HG02763 (cell line): ENCODE results near the gene ACTR2.
"Not testable (repeated sequence)": the region's sequence is repeated elsewhere in the genome, so short reads cannot be mapped to it uniquely, and the experiment has no call there.

Experiments
- ATAC-seq: cut with Tn5 transposase; IDR thresholded peaks from one replicate; pipeline ENCODE4 v1.9.1; 2021; ENCODE audit warnings: mild to moderate bottlenecking, moderate library complexity; ENCODE audit not compliant: unreplicated experiment

ACTR2 gene

DNA sequence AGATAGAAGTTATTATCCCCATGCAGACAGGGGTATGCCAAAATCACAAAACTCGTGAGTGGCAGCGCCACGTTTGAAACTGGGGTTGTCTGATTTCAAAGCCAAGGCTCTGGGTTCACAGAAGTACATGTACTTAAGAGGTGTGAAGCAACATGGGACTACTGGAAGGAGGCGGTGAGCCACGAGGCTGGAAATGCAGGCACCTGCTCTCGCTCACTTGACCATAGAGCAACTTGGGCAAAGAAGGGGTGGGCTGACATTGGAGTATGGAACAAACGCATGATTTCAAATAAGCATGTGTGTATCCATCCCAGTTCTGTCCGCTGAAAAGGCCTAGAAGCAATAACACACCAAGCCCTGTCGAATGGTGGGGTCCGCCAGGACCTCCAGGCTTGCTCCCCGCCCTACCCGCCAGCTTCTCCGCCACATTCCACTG, 593 bp upstream of the ACTR2 start:
- ATAC-seq: peak; percentile 13

DNA sequence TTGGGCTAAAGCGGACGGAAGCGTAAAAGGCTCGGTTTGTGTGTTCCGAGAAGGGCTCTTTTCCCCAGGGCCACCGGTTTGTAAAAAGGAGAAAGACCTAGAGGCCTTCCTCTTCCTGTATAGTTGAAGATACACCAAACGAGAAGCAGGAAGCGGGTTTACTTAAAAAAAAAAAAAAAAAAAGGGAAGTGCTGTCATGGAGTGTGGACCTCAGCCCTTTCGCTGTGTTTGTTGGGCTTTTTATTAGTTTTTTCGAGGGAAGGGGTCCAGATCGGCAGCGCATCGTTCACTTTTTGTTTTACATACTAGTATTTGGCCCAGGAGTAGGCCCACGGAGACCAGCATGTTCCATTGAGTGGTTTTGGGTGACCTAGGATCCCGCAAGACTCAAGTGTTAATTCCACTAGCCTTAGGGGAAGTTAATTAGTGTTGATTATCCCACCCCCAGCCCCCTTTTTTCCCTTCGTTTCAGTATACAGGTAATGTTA, 676 bp downstream of the ACTR2 start:
- peak; percentile 27 for ATAC-seq

DNA sequence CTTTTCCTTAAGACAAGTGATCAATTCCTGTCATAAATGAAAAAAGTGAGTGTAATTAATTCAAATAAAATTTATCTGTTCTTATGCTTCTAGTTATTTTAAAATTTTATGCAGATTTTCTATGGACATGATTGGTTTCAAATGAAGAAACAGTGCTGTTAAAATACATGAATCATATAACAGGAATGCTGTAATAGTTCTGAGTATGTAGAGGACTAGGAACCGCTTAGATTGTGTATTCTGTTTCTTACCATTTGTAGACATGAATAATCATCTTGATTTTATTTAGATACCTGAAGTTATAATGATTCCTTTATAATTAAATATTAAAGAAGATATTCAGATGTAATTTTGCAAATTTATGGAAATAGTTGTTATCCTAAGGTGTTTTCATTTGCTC, 3.5 kb downstream of the ACTR2 start:
- ATAC-seq: no peak

DNA sequence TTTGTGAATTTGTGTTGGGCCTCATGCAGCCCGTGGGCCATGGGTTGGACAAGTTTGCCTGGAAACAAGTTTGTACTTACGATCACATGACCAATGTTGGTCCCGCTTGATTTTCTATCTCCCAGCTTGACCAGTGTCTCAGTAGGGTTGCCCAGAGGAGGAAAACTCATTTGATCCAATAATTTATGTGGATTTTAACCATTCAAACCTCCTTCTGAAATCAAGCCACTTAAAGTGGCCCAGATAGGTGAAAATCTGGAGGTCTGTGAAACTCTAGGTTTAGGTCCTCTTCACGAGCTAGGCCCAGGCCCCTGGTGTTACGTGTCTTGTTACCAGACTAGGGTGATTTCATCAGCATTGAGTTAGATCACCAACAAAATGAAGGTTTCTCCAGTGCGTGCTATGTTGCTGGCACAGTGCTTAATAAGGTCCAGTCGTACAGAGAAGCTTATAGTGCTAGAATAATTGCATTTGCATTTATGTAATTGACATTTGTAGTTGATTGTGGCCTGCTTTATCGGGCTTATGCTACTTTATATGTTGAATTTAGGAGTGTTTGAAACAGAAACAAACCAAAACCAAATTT, 4.4 kb downstream of the ACTR2 start:
- no peak for ATAC-seq

DNA sequence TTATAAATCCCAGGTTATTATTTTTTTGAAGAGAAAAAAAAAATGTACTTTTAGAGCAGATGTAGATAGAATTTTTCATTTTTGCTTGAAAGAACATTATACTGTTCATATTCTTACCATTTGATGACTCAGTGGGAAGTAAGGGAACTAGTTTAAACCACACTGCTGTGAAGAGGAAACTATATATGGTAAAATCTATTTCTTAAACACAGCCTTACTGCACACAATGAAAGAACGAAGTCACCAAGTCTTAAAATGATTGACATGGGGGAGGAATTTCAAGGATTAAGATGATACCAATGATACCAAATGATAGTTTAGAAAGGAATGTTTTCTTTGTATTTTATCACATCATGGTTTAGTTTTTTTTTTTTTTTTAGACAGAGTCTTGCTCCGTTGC, 5.0 kb downstream of the ACTR2 start:
- ATAC-seq: no peak

DNA sequence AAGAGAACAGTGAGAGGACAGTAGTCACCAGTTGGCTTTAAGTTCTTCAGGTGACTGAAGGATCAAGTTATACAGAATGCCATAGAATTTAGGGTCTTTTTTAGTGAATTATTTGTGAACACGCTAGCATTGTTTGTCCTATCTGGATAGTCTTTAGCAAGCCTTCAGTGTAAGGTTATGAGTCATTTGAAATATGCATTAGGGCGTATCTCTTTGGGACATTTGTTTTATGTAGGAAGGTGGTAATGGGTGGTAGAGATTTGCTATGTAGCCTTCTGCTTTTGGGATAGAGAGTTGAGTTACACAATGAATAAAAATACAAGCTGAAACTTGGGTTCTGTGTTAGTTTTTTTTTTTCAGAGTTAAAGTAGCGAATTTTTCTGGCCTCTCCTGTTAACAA, 13.0 kb downstream of the ACTR2 start:
- no peak for ATAC-seq

DNA sequence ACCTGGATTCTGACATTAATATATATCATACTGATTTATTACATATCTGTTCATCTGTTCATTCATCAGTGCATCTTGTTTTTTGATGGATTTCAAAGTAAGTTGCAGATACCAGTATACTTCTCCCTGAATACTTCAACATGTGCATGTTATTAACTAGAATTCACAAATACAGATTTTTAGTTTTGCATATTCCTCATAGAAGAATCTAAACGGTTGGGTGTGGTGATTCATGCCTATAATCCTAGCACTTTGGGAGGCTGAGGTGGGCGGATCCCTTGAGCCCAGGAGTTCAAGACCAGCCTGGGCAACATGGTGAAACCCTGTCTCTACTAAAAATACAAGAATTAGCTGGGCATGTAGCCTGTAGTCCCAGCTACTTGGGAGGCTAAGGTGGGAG, 16.8 kb downstream of the ACTR2 start:
- ATAC-seq: not testable (repeated sequence)

DNA sequence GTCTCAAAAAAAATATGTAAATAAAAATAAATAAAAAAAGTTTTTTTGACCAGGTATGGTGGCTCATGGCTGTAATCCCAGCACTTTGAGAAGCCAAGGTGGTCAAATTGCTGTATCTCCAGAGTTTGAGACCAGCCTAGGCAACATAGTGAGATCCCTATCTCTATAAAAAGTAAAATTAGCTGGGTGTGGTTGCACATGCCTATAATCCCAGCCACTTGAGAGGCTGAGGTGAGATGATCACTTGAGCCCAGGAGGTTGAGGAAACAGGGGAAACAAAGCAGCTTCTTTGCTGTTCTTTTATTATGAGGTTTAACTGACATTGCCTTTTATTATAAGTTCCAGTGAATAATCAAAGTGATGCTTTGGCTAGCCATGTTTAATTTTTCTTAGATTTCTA, 25.0 kb downstream of the ACTR2 start:
- no peak for ATAC-seq

DNA sequence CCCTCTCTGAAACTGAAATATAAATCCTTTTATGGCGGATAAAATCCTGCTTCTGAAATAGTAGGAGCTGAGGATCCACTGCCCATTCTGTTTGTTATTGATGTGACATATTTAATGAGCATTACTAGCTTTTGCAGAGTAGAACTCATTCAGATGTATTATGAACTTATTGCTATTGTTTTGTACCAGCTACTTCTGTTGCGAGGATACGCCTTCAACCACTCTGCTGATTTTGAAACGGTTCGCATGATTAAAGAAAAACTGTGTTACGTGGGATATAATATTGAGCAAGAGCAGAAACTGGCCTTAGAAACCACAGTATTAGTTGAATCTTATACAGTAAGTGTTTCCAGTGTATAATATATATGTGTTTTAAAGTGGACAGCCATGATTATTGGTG, 27.7 kb downstream of the ACTR2 start:
- no peak for ATAC-seq

DNA sequence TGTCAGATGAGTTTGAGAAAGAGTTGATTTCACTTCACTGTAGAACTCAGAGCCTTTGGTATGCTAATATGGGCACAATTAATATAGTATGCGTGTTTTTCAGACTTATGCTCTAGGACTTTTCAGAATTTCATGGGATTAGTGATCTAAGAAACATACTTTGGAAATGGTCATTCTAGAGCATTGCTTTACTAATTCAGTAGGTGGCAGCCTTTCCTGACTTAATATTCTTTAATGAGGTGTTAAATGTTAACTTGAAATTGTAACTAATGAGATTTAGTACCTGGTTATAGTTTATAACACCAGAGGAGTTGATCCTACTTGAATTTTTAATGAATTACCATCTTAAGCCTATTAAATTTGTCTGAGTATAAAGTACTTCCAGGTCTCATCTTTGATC, 28.4 kb downstream of the ACTR2 start:
- no peak for ATAC-seq

DNA sequence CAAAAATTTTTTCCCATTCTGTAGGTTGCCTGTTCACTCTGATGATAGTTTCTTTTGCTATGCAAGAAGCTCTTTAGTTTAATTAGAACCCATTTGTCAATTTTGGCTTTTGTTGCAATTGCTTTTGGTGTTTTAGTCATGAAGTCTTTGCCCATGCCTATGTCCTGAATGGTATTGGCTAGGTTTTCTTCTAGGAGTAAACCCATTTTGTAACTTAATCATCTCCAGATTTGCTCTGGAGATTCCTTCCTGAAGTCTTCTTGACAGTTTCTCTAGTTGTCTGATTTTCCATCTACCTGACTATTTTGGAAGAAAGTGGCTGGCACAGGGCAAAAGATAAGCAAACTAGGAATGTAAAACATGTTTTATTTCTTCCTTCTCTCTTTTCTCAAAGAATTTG, 30.2 kb downstream of the ACTR2 start:
- ATAC-seq: not testable (repeated sequence)

DNA sequence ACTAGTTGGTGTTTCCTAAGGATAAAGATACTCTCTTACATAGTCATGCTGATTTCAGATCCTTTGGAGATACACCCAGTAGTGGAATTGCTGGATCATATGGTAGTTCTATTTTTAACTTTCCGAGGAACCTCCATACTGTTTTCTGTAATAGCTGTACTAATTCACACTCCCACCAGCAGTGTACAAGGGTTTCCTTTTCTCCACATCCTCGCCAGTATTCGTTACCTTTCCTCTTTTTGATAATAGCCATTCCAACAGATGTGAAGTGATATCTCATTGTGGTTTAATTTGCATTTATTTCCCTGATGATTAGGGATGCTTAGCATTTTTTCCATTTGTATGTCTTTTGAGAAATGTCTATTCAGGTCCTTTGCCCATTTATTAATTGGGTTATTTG, 34.0 kb downstream of the ACTR2 start:
- no peak for ATAC-seq

DNA sequence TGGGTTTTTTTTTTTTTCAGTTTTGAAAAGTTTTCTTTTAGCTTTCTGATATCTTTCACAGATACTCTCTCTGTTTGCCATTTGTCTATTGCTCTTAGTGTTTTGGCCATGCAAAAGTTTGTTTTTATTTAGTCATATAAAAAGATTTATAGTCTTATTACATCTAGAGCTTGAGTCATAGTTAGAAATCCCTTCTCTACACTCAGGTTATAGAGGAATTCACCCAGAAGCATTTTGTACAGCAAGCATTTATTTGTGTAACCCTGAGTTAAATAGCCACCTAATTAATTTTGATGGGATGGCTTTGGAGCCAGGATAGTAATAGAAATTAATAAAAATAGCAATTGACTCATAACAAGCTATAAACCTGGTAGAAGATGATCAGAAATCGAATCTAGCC, 35.6 kb downstream of the ACTR2 start:
- ATAC-seq: no peak

DNA sequence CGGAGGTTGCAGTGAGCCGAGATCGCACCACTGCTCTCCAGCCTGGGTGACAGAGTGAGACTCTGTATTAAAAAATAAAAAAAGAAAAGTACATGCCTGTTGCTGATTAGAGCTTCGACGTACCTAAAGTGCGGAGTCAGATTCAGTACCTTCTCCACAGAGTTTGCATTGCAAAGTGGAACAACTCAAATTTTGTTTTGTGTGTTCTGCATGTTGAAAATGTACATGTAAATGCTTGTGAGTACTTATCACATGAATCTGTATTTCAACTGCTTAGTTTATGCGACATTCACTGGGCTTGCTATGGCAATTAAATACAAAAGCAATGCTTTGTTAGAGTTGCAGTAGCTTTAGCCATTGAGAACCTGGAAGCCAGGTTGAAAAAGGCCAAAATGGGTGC, 36.4 kb downstream of the ACTR2 start:
- no peak for ATAC-seq

DNA sequence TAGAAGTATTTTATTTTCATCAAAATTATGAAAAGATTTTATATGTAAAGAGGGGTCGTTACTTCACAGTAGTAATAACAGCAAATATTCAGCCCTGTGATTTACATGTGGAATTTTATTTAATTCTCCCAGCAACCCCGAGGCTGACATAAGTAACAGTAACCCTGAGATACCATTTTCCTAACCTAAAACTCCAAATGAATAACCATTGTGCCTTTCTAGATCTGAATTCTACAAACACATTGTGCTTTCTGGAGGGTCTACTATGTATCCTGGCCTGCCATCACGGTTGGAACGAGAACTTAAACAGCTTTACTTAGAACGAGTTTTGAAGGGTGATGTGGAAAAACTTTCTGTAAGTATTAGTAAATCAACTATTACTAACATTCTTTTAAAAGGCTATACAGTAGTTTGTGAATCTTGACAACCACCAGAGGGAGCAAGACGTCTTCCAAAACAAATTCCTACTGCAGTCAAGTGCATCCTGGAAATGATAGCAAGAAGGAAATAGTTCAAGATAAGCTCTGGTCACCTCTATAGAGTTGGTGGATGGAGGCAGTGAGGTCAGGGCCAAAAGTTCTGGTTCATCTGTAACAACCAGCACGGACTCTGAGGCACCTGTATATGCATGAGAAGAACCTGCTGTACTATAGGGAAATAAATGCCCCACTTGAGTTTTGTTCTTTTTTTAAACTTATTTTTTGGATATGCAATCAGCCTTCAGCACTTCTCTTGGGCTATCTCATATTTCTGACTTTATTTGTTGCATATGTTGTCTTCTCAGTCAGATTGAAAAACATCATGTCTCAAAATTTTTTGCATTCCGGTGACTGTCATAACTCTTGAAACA, 37.4 kb downstream of the ACTR2 start:
- no peak for ATAC-seq

DNA sequence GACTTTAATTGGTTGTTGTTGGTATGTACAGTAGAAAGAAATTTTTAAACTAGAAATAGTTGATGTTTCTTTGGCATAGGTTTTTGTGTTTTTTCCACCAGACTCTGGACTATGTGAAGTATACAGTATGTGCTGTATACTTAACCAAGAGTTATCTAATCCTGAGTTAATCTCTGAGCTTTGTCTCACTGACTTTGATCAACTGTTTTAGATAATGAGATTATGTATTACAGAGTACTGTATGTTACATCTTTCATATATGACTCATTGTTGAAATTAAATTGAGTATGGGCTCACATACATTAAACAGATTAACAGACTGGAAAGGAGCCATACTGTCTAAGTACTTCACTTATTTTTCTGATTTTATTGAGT, 38.0 kb downstream of the ACTR2 start:
- ATAC-seq: no peak

DNA sequence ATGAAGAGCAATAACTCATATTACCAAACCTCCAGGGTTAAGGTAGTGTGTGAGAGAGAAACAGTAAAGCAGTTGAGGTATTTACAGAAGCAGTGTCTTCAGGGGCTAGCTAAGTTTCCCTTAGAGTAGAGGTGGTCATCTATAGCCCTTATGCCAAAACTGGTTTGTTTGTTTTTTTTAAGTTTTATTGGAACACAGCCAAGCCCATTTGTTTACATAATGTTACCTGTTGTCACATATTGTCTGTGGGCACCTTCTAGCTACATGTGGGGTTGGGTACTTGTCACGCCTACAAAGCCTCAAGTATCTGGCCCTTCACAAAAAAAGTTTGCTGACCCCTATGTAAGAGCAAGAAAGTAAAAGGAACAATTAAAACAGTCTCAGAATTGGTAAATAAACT, 39.4 kb downstream of the ACTR2 start:
- ATAC-seq: no peak

DNA sequence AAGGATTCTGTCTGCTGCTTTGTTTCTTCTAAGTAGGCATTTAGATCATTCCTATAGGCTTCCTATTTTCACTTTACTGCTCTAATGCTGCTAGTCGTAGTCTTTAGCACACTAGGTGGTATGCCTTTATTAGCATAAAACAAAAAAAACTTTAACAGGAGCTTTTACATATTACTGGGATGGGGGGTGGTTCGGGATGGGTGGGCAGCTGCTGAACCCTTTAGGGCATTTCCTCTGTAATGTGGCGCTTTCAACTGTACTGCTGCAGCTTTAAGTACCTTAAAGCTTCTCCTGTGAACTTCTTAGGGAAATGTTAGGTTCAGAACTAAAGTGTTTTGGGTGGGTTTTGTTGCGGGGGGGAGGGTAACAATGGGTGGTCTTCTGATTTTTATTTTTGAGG, 41.3 kb downstream of the ACTR2 start:
- no peak for ATAC-seq

DNA sequence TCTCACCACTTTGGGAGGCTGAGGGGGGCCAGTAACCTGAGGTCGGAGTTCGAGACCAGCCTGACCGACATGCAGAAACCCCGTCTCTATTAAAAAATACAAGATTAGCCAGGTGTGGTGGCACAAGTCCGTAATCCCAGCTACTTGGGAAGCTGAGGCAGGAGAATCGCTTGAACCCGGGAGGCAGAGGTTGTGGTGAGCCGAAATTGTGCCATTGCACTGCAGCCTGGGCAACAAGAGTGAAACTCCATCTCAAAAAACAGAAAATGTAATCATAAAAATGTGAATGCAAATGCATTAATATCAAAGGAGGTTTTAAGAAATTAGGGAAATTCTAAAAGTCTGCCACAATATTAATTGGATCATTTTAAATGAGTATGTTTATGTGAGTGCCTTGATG, 45.7 kb downstream of the ACTR2 start:
- ATAC-seq: no peak

DNA sequence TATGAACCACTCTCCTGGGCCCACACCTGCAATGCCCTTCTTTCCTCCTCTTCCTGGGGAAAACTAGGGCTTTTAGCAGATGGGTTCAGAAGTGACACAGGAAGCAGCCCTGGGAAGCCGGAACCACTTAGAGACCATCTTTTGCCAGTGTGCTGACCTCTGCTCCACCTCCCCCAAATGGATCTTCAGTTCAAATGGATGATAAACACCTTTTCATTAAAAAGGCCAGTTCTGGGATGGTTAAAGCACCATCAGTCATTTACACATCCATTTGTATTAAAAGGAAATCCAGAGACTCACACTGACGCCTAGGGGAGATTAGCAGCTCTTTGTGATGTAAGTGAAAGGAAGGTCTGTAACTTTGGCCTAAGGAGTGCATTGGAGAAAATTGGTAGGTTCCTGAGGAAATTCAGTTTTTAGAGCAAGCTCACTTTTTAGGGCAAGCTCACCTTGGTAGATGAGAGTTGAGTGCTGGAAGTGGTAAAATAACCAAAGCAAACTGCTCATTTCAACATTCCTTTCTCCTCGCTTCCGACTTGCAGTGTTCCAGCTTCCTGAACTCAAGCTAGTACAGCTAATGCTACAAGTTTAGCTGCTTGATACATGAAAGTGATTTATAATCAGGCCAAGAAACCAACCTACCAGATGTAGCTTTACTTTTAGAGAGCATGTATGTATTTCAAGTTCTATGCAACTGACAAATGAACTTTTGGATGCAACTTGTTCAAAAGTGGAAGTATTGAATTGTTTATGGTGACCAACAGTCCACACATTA, 47.7 kb downstream of the ACTR2 start:
- no peak for ATAC-seq

DNA sequence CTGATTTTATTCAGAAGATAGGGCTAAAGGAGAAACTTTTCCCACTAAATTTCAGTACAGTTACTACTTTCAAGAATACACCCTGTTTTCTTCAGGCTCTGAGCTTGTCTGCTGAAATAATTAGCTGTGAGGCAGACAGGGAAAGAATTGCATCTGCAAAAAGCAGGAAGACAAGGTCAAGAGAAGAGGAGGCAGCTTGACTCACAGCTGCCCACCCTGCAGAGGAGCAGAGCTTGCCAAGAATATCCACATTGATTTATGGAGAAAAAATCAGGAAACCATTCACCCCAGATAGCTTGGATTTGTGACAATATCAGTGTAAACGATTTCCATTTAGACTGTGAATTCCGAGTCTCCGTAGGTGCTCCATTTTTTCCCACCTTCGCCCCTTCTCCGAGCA, 49.0 kb downstream of the ACTR2 start:
- no peak for ATAC-seq

DNA sequence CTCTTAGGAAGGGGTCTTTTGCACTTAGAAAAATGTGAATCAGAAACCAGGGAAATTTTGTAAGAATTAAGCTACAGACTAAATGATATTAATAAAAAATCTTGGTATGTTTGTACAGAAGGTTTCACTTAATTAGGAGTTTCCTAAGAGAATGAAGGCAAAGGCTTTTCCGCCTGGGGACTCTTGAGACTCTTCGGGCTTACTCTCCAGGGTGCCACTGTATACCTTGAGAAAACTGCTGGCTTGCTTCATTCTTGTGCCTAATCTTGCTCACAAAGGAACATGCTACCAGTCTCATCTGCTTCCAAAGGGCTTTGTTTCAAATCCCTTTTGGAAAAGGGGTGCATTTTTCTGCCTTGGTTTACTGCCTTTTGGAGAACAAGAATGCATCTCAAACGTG, 49.5 kb downstream of the ACTR2 start:
- no peak for ATAC-seq
